ENCODE data around the gene PARP1. TPM values are rescaled to one million over a fixed set of nuclear protein-coding genes. Genes with fewer than 3 reads are reported as not detected.

The PARP1 gene
- total RNA-seq, 3 donors from 2014 or later = 35.8 to 81.2 (median 63.2) TPM

GRCh38 chr1:226381226-226381998, 26.5 kb downstream of the PARP1 start:
- no peak for TF ChIP-seq CTCF (IDR thresholded peaks at IDR 0.05)
- Histone ChIP-seq H3K36me3 (ENCODE audit: low read depth) (peaks cover 22% of the 10 kb centered on the region), H3K4me3 (no peak overlapping the region), H3K4me1 (ENCODE audit: low read depth) (no peaks in the 10 kb centered on the region), H3K9me3 (no peaks in the 10 kb centered on the region)
- DNase-seq (no peak), ATAC-seq (no peak)
- intact Hi-C loops (cut with DNase I, micrococcal nuclease) = no loop called here

- no peak for TF ChIP-seq CTCF (IDR thresholded peaks at IDR 0.05)
- ATAC-seq (no peak), DNase-seq (no peak)
- Histone ChIP-seq H3K36me3 (ENCODE audit: low read depth) (peaks cover 24% of the 10 kb centered on the region), H3K4me3 (no peak overlapping the region), H3K9me3 (no peaks in the 10 kb centered on the region), H3K4me1 (ENCODE audit: low read depth) (no peaks in the 10 kb centered on the region)
- intact Hi-C loops (cut with DNase I, micrococcal nuclease) = no loop called here
These were observed 29.8 kb downstream of the PARP1 start for GRCh38 chr1:226378071-226378470.

- Histone ChIP-seq H3K4me1 (ENCODE audit: low read depth) (no peaks in the 10 kb centered on the region), H3K4me3 (no peak overlapping the region), H3K36me3 (ENCODE audit: low read depth) (peaks cover 17% of the 10 kb centered on the region), H3K9me3 (no peaks in the 10 kb centered on the region)
- TF ChIP-seq CTCF (IDR thresholded peaks at IDR 0.05) = no peak
- intact Hi-C loops (cut with DNase I, micrococcal nuclease) = no loop called here
- ATAC-seq (no peak), DNase-seq (no peak)
These were observed 31.6 kb downstream of the PARP1 start for GRCh38 chr1:226376300-226376699.

- TF ChIP-seq CTCF (IDR thresholded peaks at IDR 0.05) = no peak
- ATAC-seq = no peak
- no peak overlapping the region for H3K4me3 ChIP-seq
- no peaks in the 10 kb centered on the region for H3K4me1 ChIP-seq (ENCODE audit: low read depth)
- intact Hi-C loops (cut with DNase I, micrococcal nuclease) = no loop called here
- DNase-seq = no peak
- H3K9me3 ChIP-seq = no peaks in the 10 kb centered on the region
- peaks cover 6% of the 10 kb centered on the region for H3K36me3 ChIP-seq (ENCODE audit: low read depth)
These were observed 34.5 kb downstream of the PARP1 start for GRCh38 chr1:226373376-226373775.

- intact Hi-C loops (cut with DNase I, micrococcal nuclease) = no loop called here
- Histone ChIP-seq H3K4me3 (no peak overlapping the region), H3K4me1 (ENCODE audit: low read depth) (no peaks in the 10 kb centered on the region), H3K36me3 (ENCODE audit: low read depth) (peaks cover 8% of the 10 kb centered on the region), H3K9me3 (no peaks in the 10 kb centered on the region)
- no peak for ATAC-seq
- TF ChIP-seq CTCF (IDR thresholded peaks at IDR 0.05) = no peak
- no peak for DNase-seq
These were observed 35.0 kb downstream of the PARP1 start for GRCh38 chr1:226372885-226373284.

Measured in mucosa of descending colon (tissue), 3 donors.